ENCODE results near the gene RNLS. TPM values are rescaled to one million over a fixed set of nuclear protein-coding genes. Genes with fewer than 3 reads are reported as not detected.
"Not testable (repeated sequence)": the region's sequence is repeated elsewhere in the genome, so short reads cannot be mapped to it uniquely, and the experiment has no call there.

The RNLS gene
- polyA plus RNA-seq, 6 donors from 2014 or later, result 4.1 to 7.3 (median 5.0) TPM

GRCh38 chr10:88288320-88289059 lies 294.6 kb downstream of the RNLS start:
- Mint-ChIP-seq H3K27ac (peak overlapping the region in 2 of 6 donors; percentile 22 to 29), H3K9me3 (no peaks in the 10 kb centered on the region), H3K36me3 (no peaks in the 10 kb centered on the region), H3K4me3 (peak overlapping the region in 1 of 8 donors; percentile 36), H3K4me1 (peaks cover 30 to 49% (median 48%) of the 10 kb centered on the region in 3 donors), H3K27me3 (no peaks in the 10 kb centered on the region)
- ATAC-seq (ENCODE audit: low read depth in 2 of 2) (peak in 1 of 2 donors; percentile 65), DNase-seq (no peak)

- H3K4me1 Mint-ChIP-seq, result peaks cover 35 to 51% (median 50%) of the 10 kb centered on the region in 3 donors
- no peaks in the 10 kb centered on the region for H3K9me3 Mint-ChIP-seq
- no peak overlapping the region for H3K4me3 Mint-ChIP-seq
- ATAC-seq (ENCODE audit: low read depth in 2 of 2) (no peak), DNase-seq (no peak)
- no peaks in the 10 kb centered on the region for H3K36me3 Mint-ChIP-seq
- no peaks in the 10 kb centered on the region for H3K27me3 Mint-ChIP-seq
- H3K27ac Mint-ChIP-seq, result no peak overlapping the region
Measured at GRCh38 chr10:88286030-88286429, 297.1 kb downstream of the RNLS start.

- peak overlapping the region in 7 of 8 donors; percentile 1 to 76 (median 13) for H3K4me3 Mint-ChIP-seq
- no peak for DNase-seq
- H3K27ac Mint-ChIP-seq, result peak overlapping the region in 3 of 6 donors; percentile 38 to 69 (median 61)
- peaks cover 0 to 5% (median 0%) of the 10 kb centered on the region in 7 donors for H3K9me3 Mint-ChIP-seq
- ATAC-seq (ENCODE audit: low read depth in 2 of 2), result peak in 1 of 2 donors; percentile 70
- no peaks in the 10 kb centered on the region for H3K36me3 Mint-ChIP-seq
- H3K27me3 Mint-ChIP-seq, result no peaks in the 10 kb centered on the region
- H3K4me1 Mint-ChIP-seq, result peaks cover 30 to 47% (median 45%) of the 10 kb centered on the region in 3 donors
Measured at GRCh38 chr10:88281592-88282347, 301.3 kb downstream of the RNLS start.

GRCh38 chr10:88280518-88280917 lies 302.6 kb downstream of the RNLS start:
- no peak overlapping the region for H3K27ac Mint-ChIP-seq
- H3K36me3 Mint-ChIP-seq, result no peaks in the 10 kb centered on the region
- no peaks in the 10 kb centered on the region for H3K27me3 Mint-ChIP-seq
- H3K4me3 Mint-ChIP-seq, result no peak overlapping the region
- H3K4me1 Mint-ChIP-seq, result peaks cover 30 to 47% (median 45%) of the 10 kb centered on the region in 3 donors
- DNase-seq, result no peak
- ATAC-seq (ENCODE audit: low read depth in 2 of 2), result no peak
- H3K9me3 Mint-ChIP-seq, result peaks cover 0 to 5% (median 0%) of the 10 kb centered on the region in 7 donors

- no peaks in the 10 kb centered on the region for H3K27me3 Mint-ChIP-seq
- no peaks in the 10 kb centered on the region for H3K36me3 Mint-ChIP-seq
- no peak for DNase-seq
- H3K9me3 Mint-ChIP-seq, result peaks cover 0 to 5% (median 0%) of the 10 kb centered on the region in 7 donors
- ATAC-seq (ENCODE audit: low read depth in 2 of 2), result no peak
- no peak overlapping the region for H3K4me3 Mint-ChIP-seq
- H3K4me1 Mint-ChIP-seq, result peaks cover 27 to 41% (median 41%) of the 10 kb centered on the region in 3 donors
- H3K27ac Mint-ChIP-seq, result peak overlapping the region in 1 of 6 donors; percentile 21
Measured at GRCh38 chr10:88278912-88279311, 304.2 kb downstream of the RNLS start.

- H3K9me3 Mint-ChIP-seq; H3K27me3 Mint-ChIP-seq; H3K36me3 Mint-ChIP-seq; DNase-seq; ATAC-seq (ENCODE audit: low read depth in 2 of 2); H3K27ac Mint-ChIP-seq; H3K4me3 Mint-ChIP-seq: not testable (repeated sequence)
- peaks cover 21 to 45% (median 32%) of the 10 kb centered on the region in 3 donors for H3K4me1 Mint-ChIP-seq
Measured at GRCh38 chr10:88276945-88277344, 306.2 kb downstream of the RNLS start.

- H3K4me1 Mint-ChIP-seq, result peaks cover 17 to 43% (median 22%) of the 10 kb centered on the region in 3 donors
Measured at GRCh38 chr10:88274286-88274685, 308.8 kb downstream of the RNLS start.

GRCh38 chr10:88273567-88273966 lies 309.6 kb downstream of the RNLS start:
- H3K4me1 Mint-ChIP-seq, result peaks cover 15 to 40% (median 22%) of the 10 kb centered on the region in 3 donors
- no peak overlapping the region for H3K27ac Mint-ChIP-seq
- peaks cover 0 to 5% (median 0%) of the 10 kb centered on the region in 7 donors for H3K9me3 Mint-ChIP-seq
- no peaks in the 10 kb centered on the region for H3K27me3 Mint-ChIP-seq
- H3K36me3 Mint-ChIP-seq, result no peaks in the 10 kb centered on the region
- DNase-seq (no peak), ATAC-seq (ENCODE audit: low read depth in 2 of 2) (no peak)
- H3K4me3 Mint-ChIP-seq, result peak overlapping the region in 1 of 8 donors; percentile 6

More at GRCh38 chr10:88274286-88274685, 308.8 kb downstream of the RNLS start:
- H3K27ac Mint-ChIP-seq, result no peak overlapping the region
- no peaks in the 10 kb centered on the region for H3K36me3 Mint-ChIP-seq
- no peaks in the 10 kb centered on the region for H3K27me3 Mint-ChIP-seq
- H3K4me3 Mint-ChIP-seq, result no peak overlapping the region
- no peak for ATAC-seq (ENCODE audit: low read depth in 2 of 2)
- H3K9me3 Mint-ChIP-seq, result peaks cover 0 to 5% (median 0%) of the 10 kb centered on the region in 7 donors
- DNase-seq, result no peak

GRCh38 chr10:88271761-88272543 lies 311.2 kb downstream of the RNLS start:
- H3K36me3 Mint-ChIP-seq, result no peaks in the 10 kb centered on the region
- peak overlapping the region in 3 of 6 donors; percentile 27 to 89 (median 34) for H3K27ac Mint-ChIP-seq
- H3K9me3 Mint-ChIP-seq, result peaks cover 0 to 2% (median 0%) of the 10 kb centered on the region in 7 donors
- peaks cover 24 to 52% (median 37%) of the 10 kb centered on the region in 3 donors for H3K4me1 Mint-ChIP-seq
- no peaks in the 10 kb centered on the region for H3K27me3 Mint-ChIP-seq
- ATAC-seq (ENCODE audit: low read depth in 2 of 2) (no peak), DNase-seq (no peak)
- peak overlapping the region in 4 of 8 donors; percentile 19 to 76 (median 48) for H3K4me3 Mint-ChIP-seq

- H3K27me3 Mint-ChIP-seq, result no peaks in the 10 kb centered on the region
- peak overlapping the region in 4 of 6 donors; percentile 23 to 89 (median 32) for H3K27ac Mint-ChIP-seq
- H3K9me3 Mint-ChIP-seq, result peaks cover 0 to 2% (median 0%) of the 10 kb centered on the region in 7 donors
- ATAC-seq (ENCODE audit: low read depth in 2 of 2), result peak; percentile 40 to 49
- no peaks in the 10 kb centered on the region for H3K36me3 Mint-ChIP-seq
- DNase-seq, result no peak
- peak overlapping the region in 6 of 8 donors; percentile 19 to 76 (median 36) for H3K4me3 Mint-ChIP-seq
- H3K4me1 Mint-ChIP-seq, result peaks cover 31 to 60% (median 44%) of the 10 kb centered on the region in 3 donors
Measured at GRCh38 chr10:88270871-88271713, 312.0 kb downstream of the RNLS start.

GRCh38 chr10:88270061-88270808 lies 312.9 kb downstream of the RNLS start:
- Mint-ChIP-seq H3K9me3 (peaks cover 0 to 3% (median 0%) of the 10 kb centered on the region in 7 donors), H3K36me3 (no peaks in the 10 kb centered on the region), H3K27ac (peak overlapping the region in 1 of 6 donors; percentile 66), H3K4me1 (peaks cover 31 to 60% (median 44%) of the 10 kb centered on the region in 3 donors), H3K4me3 (peak overlapping the region in 1 of 8 donors; percentile 25), H3K27me3 (no peaks in the 10 kb centered on the region)
- ATAC-seq (ENCODE audit: low read depth in 2 of 2) (no peak), DNase-seq (no peak)
